Type B pancreatic cell (in vitro differentiated cells): ENCODE data around the gene KIAA1210. TPM values are rescaled to one million over a fixed set of nuclear protein-coding genes. Genes with fewer than 3 reads are reported as not detected.

ENCODE experiments used
- DNase-seq: peaks from one replicate; pipeline ENCODE4 v3.0.0; 2021; ENCODE audit warnings: mixed read lengths; ENCODE audit not compliant: unreplicated experiment; ENCODE audit errors: extremely low spot score
- H3K27ac Mint-ChIP-seq: 2 replicates; pipeline ENCODE4 v1.8.0; 2021; ENCODE audit warnings: mild to moderate bottlenecking, mixed read lengths
- H3K27me3 Mint-ChIP-seq: 2 replicates; pipeline ENCODE4 v1.8.0; 2021; ENCODE audit warnings: mixed read lengths
- H3K36me3 Mint-ChIP-seq: 2 replicates; pipeline ENCODE4 v1.8.0; 2021; ENCODE audit warnings: mixed read lengths
- H3K4me1 Mint-ChIP-seq: one replicate; pipeline ENCODE4 v1.8.0; 2021; ENCODE audit warnings: mixed read lengths; ENCODE audit not compliant: unreplicated experiment
- H3K4me3 Mint-ChIP-seq: 2 replicates; pipeline ENCODE4 v1.8.0; 2021; ENCODE audit warnings: mild to moderate bottlenecking, mixed read lengths
- H3K9me3 Mint-ChIP-seq: 2 replicates; pipeline ENCODE4 v1.8.0; 2021; ENCODE audit warnings: mixed read lengths
- CTCF ChIP-seq: fragments of 200-600 bp; sonication (generic); conservative IDR thresholded peaks from 2 replicates; pipeline ENCODE4 v1.5.0; 2021; ENCODE audit warnings: antibody characterized with exemption, mild to moderate bottlenecking
- total RNA-seq: library from RNA; stranded (reverse); gene quantifications from 2 replicates; pipeline ENCODE4 v1.2.1, GENCODE V29; 2021; ENCODE audit warnings: low replicate concordance

The KIAA1210 gene
- total RNA-seq, 1 donor from 2014 or later, result not detected

GRCh38 chrX:119118780-119119395 is 8.7 kb downstream of the KIAA1210 start:
- DNase-seq, result no peak
- H3K4me3 Mint-ChIP-seq, result no peak overlapping the region
- H3K4me1 Mint-ChIP-seq, result no peaks in the 10 kb centered on the region
- no peaks in the 10 kb centered on the region for H3K9me3 Mint-ChIP-seq
- TF ChIP-seq CTCF, result peak; percentile 77
- no peaks in the 10 kb centered on the region for H3K36me3 Mint-ChIP-seq
- H3K27ac Mint-ChIP-seq, result no peak overlapping the region
- peaks cover 7% of the 10 kb centered on the region for H3K27me3 Mint-ChIP-seq

GRCh38 chrX:119107206-119107605 is 20.4 kb downstream of the KIAA1210 start:
- H3K36me3 Mint-ChIP-seq, result no peaks in the 10 kb centered on the region
- H3K27ac Mint-ChIP-seq, result no peak overlapping the region
- no peak for DNase-seq
- H3K9me3 Mint-ChIP-seq, result no peaks in the 10 kb centered on the region
- TF ChIP-seq CTCF, result no peak
- no peaks in the 10 kb centered on the region for H3K27me3 Mint-ChIP-seq
- no peak overlapping the region for H3K4me3 Mint-ChIP-seq
- no peaks in the 10 kb centered on the region for H3K4me1 Mint-ChIP-seq

- no peaks in the 10 kb centered on the region for H3K27me3 Mint-ChIP-seq
- TF ChIP-seq CTCF, result no peak
- no peak overlapping the region for H3K27ac Mint-ChIP-seq
- H3K36me3 Mint-ChIP-seq, result no peaks in the 10 kb centered on the region
- H3K4me3 Mint-ChIP-seq, result no peak overlapping the region
- DNase-seq, result no peak
- no peaks in the 10 kb centered on the region for H3K4me1 Mint-ChIP-seq
- no peaks in the 10 kb centered on the region for H3K9me3 Mint-ChIP-seq
These were observed 21.8 kb downstream of the KIAA1210 start for GRCh38 chrX:119105826-119106225.

GRCh38 chrX:119101168-119101567 is 26.4 kb downstream of the KIAA1210 start:
- no peak for DNase-seq
- TF ChIP-seq CTCF, result no peak
- no peaks in the 10 kb centered on the region for H3K4me1 Mint-ChIP-seq
- H3K36me3 Mint-ChIP-seq, result no peaks in the 10 kb centered on the region
- no peaks in the 10 kb centered on the region for H3K27me3 Mint-ChIP-seq
- peaks cover 4% of the 10 kb centered on the region for H3K9me3 Mint-ChIP-seq
- no peak overlapping the region for H3K4me3 Mint-ChIP-seq
- no peak overlapping the region for H3K27ac Mint-ChIP-seq

GRCh38 chrX:119095936-119096335 is 31.7 kb downstream of the KIAA1210 start:
- no peak for TF ChIP-seq CTCF
- no peak for DNase-seq
- H3K9me3 Mint-ChIP-seq, result peaks cover 4% of the 10 kb centered on the region
- no peaks in the 10 kb centered on the region for H3K36me3 Mint-ChIP-seq
- no peaks in the 10 kb centered on the region for H3K27me3 Mint-ChIP-seq
- no peak overlapping the region for H3K27ac Mint-ChIP-seq
- no peak overlapping the region for H3K4me3 Mint-ChIP-seq
- no peaks in the 10 kb centered on the region for H3K4me1 Mint-ChIP-seq

GRCh38 chrX:119094819-119095218 is 32.8 kb downstream of the KIAA1210 start:
- no peak for DNase-seq
- Mint-ChIP-seq H3K4me1 (no peaks in the 10 kb centered on the region), H3K4me3 (no peak overlapping the region), H3K27me3 (no peaks in the 10 kb centered on the region), H3K27ac (no peak overlapping the region), H3K9me3 (peaks cover 4% of the 10 kb centered on the region), H3K36me3 (no peaks in the 10 kb centered on the region)
- no peak for TF ChIP-seq CTCF
